SK-N-SH treated with all-trans-retinoic acid at 6 μM for 48 hours (cell line): ENCODE data around the gene PPM1D.
A peak's percentile ranks its signal among the peaks of the same experiment; 100 is the strongest.

ENCODE experiments used
- ATAC-seq: fragments of 200-7000 bp; cut with Tn5 transposase; 3 replicates; pipeline ENCODE4 v1.9.1; 2020; ENCODE audit warnings: mild to moderate bottlenecking, moderate library complexity
- ARNTL ChIP-seq: fragments of 450-650 bp; formaldehyde crosslinking; IDR thresholded peaks from 2 replicates; pipeline ENCODE4 v1.5.0; 2020; ENCODE audit warnings: low read depth, mild to moderate bottlenecking, moderate library complexity, borderline replicate concordance
- BACH2 ChIP-seq: fragments of 250-450 bp; sonication (Bioruptor Pico); IDR thresholded peaks from 2 replicates; pipeline ENCODE4 v1.9.0; 2021; ENCODE audit warnings: mild to moderate bottlenecking, borderline replicate concordance
- CREB5 ChIP-seq: fragments of 250-450 bp; sonication (Bioruptor Pico); IDR thresholded peaks from 2 replicates; pipeline ENCODE4 v1.5.1; 2020; ENCODE audit warnings: low read depth, mild to moderate bottlenecking, moderate library complexity
- CSRNP3 ChIP-seq: fragments of 250-450 bp; sonication (Bioruptor Pico); IDR thresholded peaks from 2 replicates; pipeline ENCODE4 v1.5.1; 2021; ENCODE audit warnings: mild to moderate bottlenecking, moderate library complexity
- ESRRG ChIP-seq: fragments of 250-450 bp; sonication (Bioruptor Pico); IDR thresholded peaks from 2 replicates; pipeline ENCODE4 v1.6.1; 2021; ENCODE audit warnings: mild to moderate bottlenecking
- GLIS3 ChIP-seq: fragments of 250-450 bp; sonication (Bioruptor Pico); IDR thresholded peaks from 2 replicates; pipeline ENCODE4 v1.5.0; 2020; ENCODE audit warnings: mild to moderate bottlenecking, moderate library complexity
- ISL1 ChIP-seq: fragments of 250-450 bp; sonication (Bioruptor Pico); IDR thresholded peaks from 2 replicates; pipeline ENCODE4 v2.1.2; 2022; ENCODE audit warnings: mild to moderate bottlenecking, moderate library complexity
- OSR1 ChIP-seq: fragments of 250-450 bp; sonication (Bioruptor Pico); IDR thresholded peaks from 2 replicates; pipeline ENCODE4 v1.8.0; 2022; ENCODE audit warnings: moderate library complexity, mild to moderate bottlenecking, inconsistent platforms
- PATZ1 ChIP-seq: fragments of 250-450 bp; sonication (Bioruptor Pico); IDR thresholded peaks from 2 replicates; pipeline ENCODE4 v1.8.0; 2020; ENCODE audit warnings: mild to moderate bottlenecking, moderate library complexity, borderline replicate concordance
- POU6F1 ChIP-seq: fragments of 250-450 bp; sonication (Bioruptor Pico); IDR thresholded peaks from 2 replicates; pipeline ENCODE4 v1.8.0; 2021; ENCODE audit warnings: low read depth, mild to moderate bottlenecking, moderate library complexity, borderline replicate concordance
- RARB ChIP-seq: fragments of 250-450 bp; sonication (Bioruptor Pico); IDR thresholded peaks from 2 replicates; pipeline ENCODE4 v1.8.0; 2021; ENCODE audit warnings: mild to moderate bottlenecking, moderate library complexity
- SNAI2 ChIP-seq: fragments of 250-450 bp; sonication (Bioruptor Pico); IDR thresholded peaks from 2 replicates; pipeline ENCODE4 v1.5.0; 2020; ENCODE audit warnings: mild to moderate bottlenecking, moderate library complexity
- TCF4 ChIP-seq: fragments of 250-450 bp; sonication (Bioruptor Pico); IDR thresholded peaks from 2 replicates; pipeline ENCODE4 v1.8.0; 2021; ENCODE audit warnings: mild to moderate bottlenecking, moderate library complexity, borderline replicate concordance
- TOX ChIP-seq: fragments of 250-450 bp; sonication (Bioruptor Pico); IDR thresholded peaks from 2 replicates; pipeline ENCODE4 v1.8.0; 2021; ENCODE audit warnings: mild to moderate bottlenecking, moderate library complexity, borderline replicate concordance
- TSHZ2 ChIP-seq: fragments of 250-450 bp; sonication (Bioruptor Pico); IDR thresholded peaks from 2 replicates; pipeline ENCODE4 v1.5.0; 2020; ENCODE audit warnings: mild to moderate bottlenecking, moderate library complexity
- ZC3H10 ChIP-seq: fragments of 250-450 bp; sonication (Bioruptor Pico); IDR thresholded peaks from 2 replicates; pipeline ENCODE4 v1.5.1; 2021; ENCODE audit warnings: mild to moderate bottlenecking, moderate library complexity
- ZFP3 ChIP-seq: fragments of 250-450 bp; sonication (Bioruptor Pico); IDR thresholded peaks from 2 replicates; pipeline ENCODE4 v1.5.0; 2020; ENCODE audit warnings: mild to moderate bottlenecking, moderate library complexity
- ZFP30 ChIP-seq: fragments of 450-650 bp; formaldehyde crosslinking; IDR thresholded peaks from 2 replicates; pipeline ENCODE4 v1.5.0; 2022; ENCODE audit warnings: mild to moderate bottlenecking, moderate library complexity
- ZNF565 ChIP-seq: fragments of 450-650 bp; formaldehyde crosslinking; conservative IDR thresholded peaks from 2 replicates; pipeline ENCODE4 v1.5.0; 2020; ENCODE audit warnings: low read depth, mild to moderate bottlenecking, moderate library complexity
- ZNF70 ChIP-seq: fragments of 450-650 bp; formaldehyde crosslinking; IDR thresholded peaks from 2 replicates; pipeline ENCODE4 v1.5.0; 2020; ENCODE audit warnings: mild to moderate bottlenecking, moderate library complexity
- ZNF8 ChIP-seq: fragments of 450-650 bp; formaldehyde crosslinking; IDR thresholded peaks from 2 replicates; pipeline ENCODE4 v1.5.0; 2020; ENCODE audit warnings: mild to moderate bottlenecking, moderate library complexity

The PPM1D gene

GRCh38 chr17:60559995-60560859 lies 39.8 kb upstream of the PPM1D start:
- no peak for ATAC-seq
- TF ChIP-seq ZC3H10 (CRISPR knock-in tag): no peak
- TF ChIP-seq ZFP3 (CRISPR knock-in tag): no peak
- TF ChIP-seq ZNF70 (CRISPR knock-in tag): no peak
- TF ChIP-seq ARNTL (CRISPR knock-in tag): no peak
- TF ChIP-seq CSRNP3 (CRISPR knock-in tag): no peak
- TF ChIP-seq PATZ1 (CRISPR knock-in tag): no peak
- TF ChIP-seq, all 23 proteins: peak for 0

- ATAC-seq: no peak
- TF ChIP-seq ZC3H10 (CRISPR knock-in tag): no peak
These were observed 39.1 kb upstream of the PPM1D start for GRCh38 chr17:60560860-60561257.

GRCh38 chr17:60562421-60562820 lies 37.6 kb upstream of the PPM1D start:
- TF ChIP-seq GLIS3 (CRISPR knock-in tag) (no peak), TCF4 (CRISPR knock-in tag) (0 out of 2 replicates have a peak, but pooled peaks have one; percentile 8)
- no peak for ATAC-seq

GRCh38 chr17:60563743-60564142 lies 36.2 kb upstream of the PPM1D start:
- no peak for ATAC-seq
- TF ChIP-seq SNAI2 (CRISPR knock-in tag): no peak
- TF ChIP-seq ZFP30: no peak
- TF ChIP-seq ESRRG (CRISPR knock-in tag): no peak
- no peak for TF ChIP-seq ZNF565 (CRISPR knock-in tag)
- TF ChIP-seq RARB (CRISPR knock-in tag): no peak
- no peak for TF ChIP-seq POU6F1 (CRISPR knock-in tag)
- TF ChIP-seq ZNF8 (CRISPR knock-in tag): no peak
- TF ChIP-seq CSRNP3 (CRISPR knock-in tag): no peak
- TF ChIP-seq TOX: no peak
- no peak for TF ChIP-seq PATZ1 (CRISPR knock-in tag)
- no peak for TF ChIP-seq ISL1 (CRISPR knock-in tag)
- no peak for TF ChIP-seq TSHZ2 (CRISPR knock-in tag)
- no peak for TF ChIP-seq OSR1 (CRISPR knock-in tag)
- TF ChIP-seq ZC3H10 (CRISPR knock-in tag): no peak
- TF ChIP-seq ZNF70 (CRISPR knock-in tag): no peak
- no peak for TF ChIP-seq TCF4 (CRISPR knock-in tag)
- no peak for TF ChIP-seq BACH2 (CRISPR knock-in tag)
- TF ChIP-seq CREB5 (CRISPR knock-in tag): no peak
- no peak for TF ChIP-seq ZFP3 (CRISPR knock-in tag)
